ENCODE results near the gene TVP23B.
"Not testable (repeated sequence)": the region's sequence is repeated elsewhere in the genome, so short reads cannot be mapped to it uniquely, and the experiment has no call there.

- TF ChIP-seq CTCF (IDR thresholded peaks at IDR 0.05); POLR2AphosphoS5 (IDR thresholded peaks at IDR 0.05); POLR2A (IDR thresholded peaks at IDR 0.05; ENCODE audit: low read depth); EP300 (IDR thresholded peaks at IDR 0.05): not testable (repeated sequence)
Measured at GRCh38 chr17:18821430-18821829, 40.4 kb downstream of the TVP23B start.
